Measurements from ENCODE around the gene MACROD2. TPM values are rescaled to one million over a fixed set of nuclear protein-coding genes. Genes with fewer than 3 reads are reported as not detected.
"Not testable (repeated sequence)": the region's sequence is repeated elsewhere in the genome, so short reads cannot be mapped to it uniquely, and the experiment has no call there.

MACROD2 gene
- total and polyA plus RNA-seq, 7 donors: 0.20 to 4.8 (median 0.87) TPM

GRCh38 chr20:14997791-14998190 is 1002.5 kb downstream of the MACROD2 start:
- H3K4me3 ChIP-seq: no peak overlapping the region
- DNase-seq (no peak), ATAC-seq (no peak)
- H3K9me3 ChIP-seq: peaks cover 4% of the 10 kb centered on the region
- intact Hi-C loops (cut with DNase I): loop anchor here in 1 of 2 donors (2.0 kb wide), 2 partner anchors 25 to 41 kb away; no protein-coding TSS in a partner anchor
- no peaks in the 10 kb centered on the region for H3K4me1 ChIP-seq
- no peak for TF ChIP-seq CTCF (IDR thresholded peaks at IDR 0.05)
- H3K27ac ChIP-seq: no peak overlapping the region
- no peaks in the 10 kb centered on the region for H3K27me3 ChIP-seq (ENCODE audit: insufficient read depth in 3 of 3, low read length in 2 of 3)
- no peaks in the 10 kb centered on the region for H3K36me3 ChIP-seq (ENCODE audit: insufficient read depth in 1 of 2, low read depth in 1 of 2)
- WGBS, 3 donors: 80 to 85% (median 83%) methylated on average over 3 of the region's 3 CpGs

- H3K4me3 ChIP-seq: no peak overlapping the region
- no peaks in the 10 kb centered on the region for H3K36me3 ChIP-seq (ENCODE audit: insufficient read depth in 1 of 2, low read depth in 1 of 2)
- TF ChIP-seq CTCF (IDR thresholded peaks at IDR 0.05): no peak
- H3K27ac ChIP-seq: no peak overlapping the region
- intact Hi-C loops (cut with DNase I): no loop called here
- WGBS, 3 donors: 72 to 80% (median 74%) methylated on average over 4 of the region's 4 CpGs
- H3K9me3 ChIP-seq: no peaks in the 10 kb centered on the region
- DNase-seq (no peak), ATAC-seq (no peak)
- H3K4me1 ChIP-seq: no peaks in the 10 kb centered on the region
- no peaks in the 10 kb centered on the region for H3K27me3 ChIP-seq (ENCODE audit: insufficient read depth in 3 of 3, low read length in 2 of 3)
These were observed 1010.1 kb downstream of the MACROD2 start for GRCh38 chr20:15005300-15005986.

GRCh38 chr20:15011631-15012030 is 1016.3 kb downstream of the MACROD2 start:
- intact Hi-C loops (cut with DNase I): no loop called here
- Histone ChIP-seq H3K27me3 (ENCODE audit: insufficient read depth in 3 of 3, low read length in 2 of 3) (no peaks in the 10 kb centered on the region), H3K9me3 (no peaks in the 10 kb centered on the region), H3K4me3 (no peak overlapping the region), H3K4me1 (no peaks in the 10 kb centered on the region), H3K27ac (no peak overlapping the region), H3K36me3 (ENCODE audit: insufficient read depth in 1 of 2, low read depth in 1 of 2) (no peaks in the 10 kb centered on the region)
- no peak for ATAC-seq
- TF ChIP-seq CTCF (IDR thresholded peaks at IDR 0.05): no peak
- WGBS, 3 donors: 58 to 92% (median 77%) methylated on average over 4 of the region's 4 CpGs
- DNase-seq: no peak

- TF ChIP-seq CTCF (IDR thresholded peaks at IDR 0.05): no peak
- intact Hi-C loops (cut with DNase I): no loop called here
- ATAC-seq: no peak
These were observed 1017.2 kb downstream of the MACROD2 start for GRCh38 chr20:15012566-15012965.

GRCh38 chr20:15016875-15017274 is 1021.6 kb downstream of the MACROD2 start:
- H3K36me3 ChIP-seq (ENCODE audit: insufficient read depth in 1 of 2, low read depth in 1 of 2); H3K27ac ChIP-seq; H3K4me1 ChIP-seq; ATAC-seq; DNase-seq; H3K4me3 ChIP-seq; intact Hi-C loops (cut with DNase I); H3K27me3 ChIP-seq (ENCODE audit: insufficient read depth in 3 of 3, low read length in 2 of 3); H3K9me3 ChIP-seq: not testable (repeated sequence)
- 83 to 92% (median 92%) methylated on average over 1 of the region's 1 CpG for WGBS, 3 donors

More at GRCh38 chr20:15012566-15012965, 1017.2 kb downstream of the MACROD2 start:
- WGBS, 3 donors: 28 to 42% (median 33%) methylated on average over 6 of the region's 6 CpGs
- Histone ChIP-seq H3K36me3 (ENCODE audit: insufficient read depth in 1 of 2, low read depth in 1 of 2) (no peaks in the 10 kb centered on the region), H3K4me1 (no peaks in the 10 kb centered on the region), H3K9me3 (no peaks in the 10 kb centered on the region), H3K4me3 (no peak overlapping the region), H3K27me3 (ENCODE audit: insufficient read depth in 3 of 3, low read length in 2 of 3) (no peaks in the 10 kb centered on the region), H3K27ac (no peak overlapping the region)
- DNase-seq: no peak

Measured in psoas muscle (tissue), 8 donors.